Erythroblast (primary cell): ENCODE measurements around the gene NNT.

Experiments used
- GATA1 ChIP-seq: IDR thresholded peaks from 2 replicates; pipeline ENCODE4 v1.6.1; 2011; ENCODE audit warnings: low read depth, mild to moderate bottlenecking, control low read depth, low read length, moderate library complexity
- POLR2A ChIP-seq: IDR thresholded peaks from 2 replicates; pipeline ENCODE4 v1.6.1; 2011; ENCODE audit warnings: mild to moderate bottlenecking, low read length

GRCh38 chr5:43652537-43653302, 49.7 kb downstream of the NNT start:
- TF ChIP-seq POLR2A: no peak
- TF ChIP-seq GATA1: no peak
